MM.1S (cell line): Measurements from ENCODE around the gene CMIP.

ENCODE experiments used
- DNase-seq: peaks from one replicate; pipeline ENCODE4 v3.0.0-alpha.2; 2015
- H2AFZ ChIP-seq: fragments of 300-600 bp; sonication (generic); 2 replicates; pipeline ENCODE4 v1.6.0; 2016; ENCODE audit warnings: antibody characterized with exemption, low read length
- H3F3A ChIP-seq: fragments of 300-600 bp; sonication (generic); 2 replicates; pipeline ENCODE4 v1.6.1; 2016; ENCODE audit warnings: mild to moderate bottlenecking, antibody characterized with exemption, low read length, moderate library complexity, mixed read lengths; ENCODE audit not compliant: insufficient read depth
- H3K27ac ChIP-seq: fragments of 300-600 bp; sonication (generic); 2 replicates; pipeline ENCODE4 v1.5.1; 2016; ENCODE audit warnings: mild to moderate bottlenecking, low read length
- H3K27me3 ChIP-seq: fragments of 300-600 bp; sonication (generic); replicated peaks from 2 replicates; pipeline ENCODE4 v1.6.0; 2016; ENCODE audit warnings: low read length; ENCODE audit not compliant: insufficient read depth
- H3K36me3 ChIP-seq: fragments of 300-600 bp; sonication (generic); replicated peaks from 2 replicates; pipeline ENCODE4 v1.6.1; 2016; ENCODE audit warnings: mild to moderate bottlenecking, low read length, mixed read lengths; ENCODE audit not compliant: insufficient read depth
- H3K4me1 ChIP-seq: fragments of 300-600 bp; sonication (generic); 2 replicates; pipeline ENCODE4 v1.6.1; 2016; ENCODE audit warnings: low read length, mixed read lengths
- H3K4me2 ChIP-seq: fragments of 300-600 bp; sonication (generic); 2 replicates; pipeline ENCODE4 v1.6.0; 2016; ENCODE audit warnings: low read depth, low read length
- H3K4me3 ChIP-seq: fragments of 300-600 bp; sonication (generic); 2 replicates; pipeline ENCODE4 v1.5.1; 2016; ENCODE audit warnings: low read length, mixed read lengths
- H3K79me2 ChIP-seq: fragments of 300-600 bp; sonication (generic); 2 replicates; pipeline ENCODE4 v1.6.1; 2016; ENCODE audit warnings: mixed run types, low read length, mixed read lengths
- H3K9ac ChIP-seq: fragments of 300-600 bp; sonication (generic); 2 replicates; pipeline ENCODE4 v1.6.1; 2016; ENCODE audit warnings: low read length, mixed read lengths
- H3K9me2 ChIP-seq: fragments of 300-600 bp; sonication (generic); replicated peaks from 2 replicates; pipeline ENCODE4 v1.6.1; 2016; ENCODE audit warnings: mild to moderate bottlenecking, low read length, mixed read lengths; ENCODE audit not compliant: insufficient read depth
- H3K9me3 ChIP-seq: fragments of 300-600 bp; sonication (generic); replicated peaks from 2 replicates; pipeline ENCODE4 v1.6.1; 2016; ENCODE audit warnings: mild to moderate bottlenecking, low read length, mixed read lengths; ENCODE audit not compliant: insufficient read depth
- H4K20me1 ChIP-seq: fragments of 300-600 bp; sonication (generic); 2 replicates; pipeline ENCODE4 v1.6.1; 2016; ENCODE audit warnings: mild to moderate bottlenecking, low read length, moderate library complexity, mixed read lengths; ENCODE audit not compliant: insufficient read depth
- EZH2 ChIP-seq: fragments of 300-600 bp; sonication (generic); optimal IDR thresholded peaks from 2 replicates; pipeline ENCODE3; 2017; ENCODE audit warnings: low read depth, mild to moderate bottlenecking, antibody characterized with exemption, low read length, mixed read lengths
- EZH2phosphoT487 ChIP-seq: fragments of 300-600 bp; sonication (generic); IDR thresholded peaks from 2 replicates; pipeline ENCODE4 v1.6.1; 2018; ENCODE audit warnings: antibody characterized with exemption, low read length
- TF ChIP-seq, protein P1 (sequence below): fragments of 300-600 bp; sonication (generic); IDR thresholded peaks from 2 replicates; pipeline ENCODE4 v1.5.1; 2016; ENCODE audit warnings: antibody characterized with exemption, low read length, mixed read lengths

Gene CMIP

DNA sequence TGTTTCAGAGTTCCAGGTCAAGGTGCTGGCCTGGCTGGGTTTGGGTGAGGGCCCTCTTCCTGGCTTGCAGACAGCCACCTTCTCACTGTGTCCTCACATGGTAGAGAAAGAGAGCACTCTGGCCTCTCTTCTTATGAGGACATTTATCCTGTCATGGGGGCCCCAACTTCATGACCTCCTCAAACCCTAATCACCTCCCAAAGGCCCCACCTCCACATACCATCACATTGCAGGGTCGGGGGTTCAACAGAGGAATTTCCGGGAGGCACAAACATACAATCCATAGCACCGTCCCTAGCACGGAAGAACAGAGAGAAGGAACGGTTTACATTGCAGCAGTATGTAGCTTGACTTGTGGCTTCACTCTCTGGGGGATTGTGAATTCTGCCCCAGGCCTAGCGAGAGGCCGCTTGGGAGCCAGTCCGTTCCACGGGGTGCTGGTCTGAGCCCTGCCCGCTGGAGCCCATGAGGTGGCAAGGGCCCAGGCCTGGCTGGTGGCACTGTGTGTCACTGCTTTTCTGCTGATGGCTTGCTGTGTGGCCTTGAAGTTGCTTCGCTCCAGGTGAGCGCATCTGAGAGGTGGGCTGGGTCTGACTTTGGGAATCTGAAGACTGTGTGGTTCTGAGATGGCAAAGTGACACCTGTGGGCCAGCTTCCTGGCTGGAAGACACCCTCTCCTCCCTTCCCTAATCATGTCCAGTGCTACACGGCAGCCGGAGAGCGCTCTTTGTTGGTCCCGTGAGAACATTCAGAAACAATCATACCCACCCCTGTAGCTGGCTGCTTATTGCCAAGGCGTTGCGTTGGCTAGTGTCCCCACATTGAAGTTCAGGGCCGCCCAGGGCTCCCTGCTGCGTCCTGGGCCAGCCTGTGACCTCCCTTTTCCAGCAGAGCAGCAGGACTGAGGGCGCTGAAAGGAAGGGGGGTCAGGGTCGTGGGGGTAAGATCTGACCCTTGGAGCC lies 98.3 kb downstream of the CMIP start:
- Histone ChIP-seq H3K79me2 (no peaks in the 10 kb centered on the region), H3K4me2 (no peak overlapping the region), H3K27ac (no peak overlapping the region), H3K9ac (no peak overlapping the region), H3F3A (no peaks in the 10 kb centered on the region), H3K36me3 (no peaks in the 10 kb centered on the region), H3K27me3 (no peaks in the 10 kb centered on the region), H3K9me3 (no peaks in the 10 kb centered on the region), H3K4me3 (no peak overlapping the region), H3K4me1 (no peaks in the 10 kb centered on the region), H2AFZ (no peak overlapping the region), H3K9me2 (no peaks in the 10 kb centered on the region), H4K20me1 (no peaks in the 10 kb centered on the region)
- TF ChIP-seq EZH2 = no peak
- TF ChIP-seq, protein P1, sequence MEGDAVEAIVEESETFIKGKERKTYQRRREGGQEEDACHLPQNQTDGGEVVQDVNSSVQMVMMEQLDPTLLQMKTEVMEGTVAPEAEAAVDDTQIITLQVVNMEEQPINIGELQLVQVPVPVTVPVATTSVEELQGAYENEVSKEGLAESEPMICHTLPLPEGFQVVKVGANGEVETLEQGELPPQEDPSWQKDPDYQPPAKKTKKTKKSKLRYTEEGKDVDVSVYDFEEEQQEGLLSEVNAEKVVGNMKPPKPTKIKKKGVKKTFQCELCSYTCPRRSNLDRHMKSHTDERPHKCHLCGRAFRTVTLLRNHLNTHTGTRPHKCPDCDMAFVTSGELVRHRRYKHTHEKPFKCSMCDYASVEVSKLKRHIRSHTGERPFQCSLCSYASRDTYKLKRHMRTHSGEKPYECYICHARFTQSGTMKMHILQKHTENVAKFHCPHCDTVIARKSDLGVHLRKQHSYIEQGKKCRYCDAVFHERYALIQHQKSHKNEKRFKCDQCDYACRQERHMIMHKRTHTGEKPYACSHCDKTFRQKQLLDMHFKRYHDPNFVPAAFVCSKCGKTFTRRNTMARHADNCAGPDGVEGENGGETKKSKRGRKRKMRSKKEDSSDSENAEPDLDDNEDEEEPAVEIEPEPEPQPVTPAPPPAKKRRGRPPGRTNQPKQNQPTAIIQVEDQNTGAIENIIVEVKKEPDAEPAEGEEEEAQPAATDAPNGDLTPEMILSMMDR = no peak
- no peak for TF ChIP-seq EZH2phosphoT487
- no peak for DNase-seq

DNA sequence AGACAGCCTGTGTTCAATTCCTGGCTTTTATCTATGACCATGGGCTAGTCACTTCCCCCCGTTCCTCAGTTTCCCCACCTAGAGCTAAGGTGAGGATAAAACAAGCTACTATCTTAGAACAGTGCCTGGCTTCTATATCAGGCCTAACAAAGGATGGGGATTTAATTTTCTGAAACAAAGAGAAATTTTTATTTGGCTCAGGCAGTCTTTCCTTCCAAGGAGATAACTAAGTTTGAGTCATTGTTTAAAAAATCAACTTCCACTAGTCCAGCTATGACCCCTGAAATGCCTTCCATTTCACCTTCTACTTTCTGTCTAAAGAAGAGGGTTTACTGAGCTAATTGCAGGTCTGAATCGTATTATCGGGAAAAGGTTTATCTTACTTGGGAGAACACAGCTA lies 99.0 kb downstream of the CMIP start:
- no peak overlapping the region for H3K9ac ChIP-seq
- H3K4me3 ChIP-seq = no peak overlapping the region
- no peak overlapping the region for H3K27ac ChIP-seq
- H4K20me1 ChIP-seq = no peaks in the 10 kb centered on the region
- H3K4me2 ChIP-seq = no peak overlapping the region
- H3K27me3 ChIP-seq = no peaks in the 10 kb centered on the region
- no peaks in the 10 kb centered on the region for H3K36me3 ChIP-seq
- no peaks in the 10 kb centered on the region for H3K79me2 ChIP-seq
- H3K9me3 ChIP-seq = no peaks in the 10 kb centered on the region
- no peaks in the 10 kb centered on the region for H3K9me2 ChIP-seq
- TF ChIP-seq EZH2 (no peak), EZH2phosphoT487 (no peak)
- TF ChIP-seq, protein P1 = no peak
- no peak overlapping the region for H2AFZ ChIP-seq
- no peak for DNase-seq
- H3F3A ChIP-seq = no peaks in the 10 kb centered on the region
- no peaks in the 10 kb centered on the region for H3K4me1 ChIP-seq

DNA sequence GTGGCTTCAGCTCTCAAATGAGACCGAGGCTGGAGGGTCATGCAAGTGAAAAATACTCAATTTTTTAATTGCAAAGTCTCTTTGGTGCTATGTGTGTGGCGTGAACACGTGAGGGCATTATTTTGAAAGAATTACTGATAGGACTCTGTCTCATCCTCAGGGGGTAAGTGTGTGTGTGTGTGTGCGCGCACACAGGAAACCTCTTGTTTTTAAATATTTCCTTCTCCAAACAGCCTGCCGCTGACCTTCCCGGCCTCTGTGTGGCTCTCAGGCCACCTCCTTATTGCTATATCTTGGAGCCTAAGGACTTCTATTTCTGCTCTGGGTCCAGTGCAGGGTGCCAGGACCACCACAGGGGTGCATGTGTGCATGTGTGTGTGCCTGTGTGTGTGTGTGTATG lies 99.7 kb downstream of the CMIP start:
- H3K9me3 ChIP-seq = no peaks in the 10 kb centered on the region
- H3K4me2 ChIP-seq = no peak overlapping the region
- H3K27me3 ChIP-seq = no peaks in the 10 kb centered on the region
- no peaks in the 10 kb centered on the region; the same call in 1 of the 2 replicates for H3K79me2 ChIP-seq
- H2AFZ ChIP-seq = no peak overlapping the region
- no peaks in the 10 kb centered on the region for H3K4me1 ChIP-seq
- H3K27ac ChIP-seq = no peak overlapping the region
- H3F3A ChIP-seq = no peaks in the 10 kb centered on the region
- no peak for DNase-seq
- no peak overlapping the region for H3K4me3 ChIP-seq
- no peaks in the 10 kb centered on the region for H4K20me1 ChIP-seq
- no peaks in the 10 kb centered on the region for H3K36me3 ChIP-seq
- H3K9me2 ChIP-seq = no peaks in the 10 kb centered on the region
- TF ChIP-seq, protein P1 = no peak
- TF ChIP-seq EZH2 = no peak
- no peak for TF ChIP-seq EZH2phosphoT487
- H3K9ac ChIP-seq = no peak overlapping the region
